ENCODE data around the gene DENND5B.

DNA sequence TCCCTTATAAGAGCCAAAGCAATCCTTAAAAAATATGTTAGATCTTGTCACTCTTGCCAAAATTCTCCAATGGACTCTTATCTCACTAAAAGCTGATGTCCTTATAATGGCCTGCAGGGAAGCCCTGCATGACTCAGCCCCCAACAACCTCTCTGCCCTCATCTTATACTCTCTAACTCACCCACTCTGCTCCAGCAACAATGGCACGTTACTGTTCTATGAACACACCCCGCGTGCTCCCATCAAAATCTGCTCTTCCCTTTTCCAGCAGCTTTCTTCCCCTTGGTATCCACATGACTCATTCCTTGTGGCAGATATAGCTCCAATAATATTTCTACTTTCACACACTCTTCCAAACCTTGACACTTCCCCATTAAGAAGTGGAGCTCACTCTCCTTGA lies 108.1 kb downstream of the DENND5B start:
- TF ChIP-seq, protein P1, sequence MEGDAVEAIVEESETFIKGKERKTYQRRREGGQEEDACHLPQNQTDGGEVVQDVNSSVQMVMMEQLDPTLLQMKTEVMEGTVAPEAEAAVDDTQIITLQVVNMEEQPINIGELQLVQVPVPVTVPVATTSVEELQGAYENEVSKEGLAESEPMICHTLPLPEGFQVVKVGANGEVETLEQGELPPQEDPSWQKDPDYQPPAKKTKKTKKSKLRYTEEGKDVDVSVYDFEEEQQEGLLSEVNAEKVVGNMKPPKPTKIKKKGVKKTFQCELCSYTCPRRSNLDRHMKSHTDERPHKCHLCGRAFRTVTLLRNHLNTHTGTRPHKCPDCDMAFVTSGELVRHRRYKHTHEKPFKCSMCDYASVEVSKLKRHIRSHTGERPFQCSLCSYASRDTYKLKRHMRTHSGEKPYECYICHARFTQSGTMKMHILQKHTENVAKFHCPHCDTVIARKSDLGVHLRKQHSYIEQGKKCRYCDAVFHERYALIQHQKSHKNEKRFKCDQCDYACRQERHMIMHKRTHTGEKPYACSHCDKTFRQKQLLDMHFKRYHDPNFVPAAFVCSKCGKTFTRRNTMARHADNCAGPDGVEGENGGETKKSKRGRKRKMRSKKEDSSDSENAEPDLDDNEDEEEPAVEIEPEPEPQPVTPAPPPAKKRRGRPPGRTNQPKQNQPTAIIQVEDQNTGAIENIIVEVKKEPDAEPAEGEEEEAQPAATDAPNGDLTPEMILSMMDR (IDR thresholded peaks at IDR 0.05 in 8 of 11, conservative IDR thresholded peaks at IDR 0.05 in 3 of 11), result no peak
- TF ChIP-seq POLR2A (IDR thresholded peaks at IDR 0.05), result no peak
- TF ChIP-seq POLR2AphosphoS5 (IDR thresholded peaks at IDR 0.05), result no peak
